Measurements from ENCODE around the gene RAE1. TPM values are rescaled to one million over a fixed set of nuclear protein-coding genes. Genes with fewer than 3 reads are reported as not detected.
A peak's percentile ranks its signal among the peaks of the same experiment; 100 is the strongest.

The RAE1 gene
- total RNA-seq, 3 donors from 2014 or later (not counting 1 experiment from before 2014, with no cell fraction given): 50.3 to 66.8 (median 52.5) TPM

DNA sequence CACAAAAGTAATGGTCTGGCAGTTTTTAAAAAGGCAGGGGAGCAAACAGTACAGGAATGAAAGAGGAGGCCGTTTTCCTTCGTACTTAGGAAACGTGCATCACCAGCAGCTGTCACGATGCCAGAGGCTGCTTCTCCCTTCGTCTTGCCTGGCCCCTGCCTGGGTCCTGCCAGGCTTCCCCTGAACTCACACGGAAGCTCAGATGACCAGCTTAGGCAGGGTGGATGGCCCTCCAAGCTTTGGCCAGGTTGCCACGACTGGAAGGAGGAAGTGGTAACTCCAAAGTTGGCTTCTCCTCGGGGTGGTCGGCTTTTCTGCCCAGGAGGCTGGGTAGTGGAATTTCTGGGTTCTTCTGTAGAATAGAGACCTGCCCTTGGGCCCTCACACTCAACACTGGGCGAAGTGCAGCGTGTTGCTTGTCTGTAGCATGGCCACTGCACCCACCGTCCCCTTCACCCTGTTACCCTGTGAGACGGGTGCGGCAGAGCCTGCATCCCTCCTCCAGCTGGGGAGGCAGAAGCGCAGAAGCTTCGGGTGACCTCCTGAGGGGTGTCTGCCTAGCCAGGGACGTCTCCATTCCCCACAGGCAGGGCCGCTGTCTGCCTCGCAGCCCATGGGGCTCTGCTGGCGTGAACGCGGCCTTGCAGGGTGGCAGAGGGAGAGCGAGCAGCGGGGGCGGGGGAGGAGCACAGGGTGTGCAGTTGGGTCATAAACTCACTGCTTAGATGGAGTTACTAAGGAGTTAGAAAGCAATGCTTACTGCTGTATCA lies 21.7 kb downstream of the RAE1 start:
- H3K4me3 Mint-ChIP-seq: no peak overlapping the region
- intact Hi-C loops (cut with micrococcal nuclease): no loop called here
- no peak overlapping the region for H3K27ac ChIP-seq (ENCODE audit: low read length)
- H3K27me3 ChIP-seq (ENCODE audit: control insufficient read depth, insufficient read depth, low read length): no peaks in the 10 kb centered on the region
- peaks cover 46% of the 10 kb centered on the region for H3K36me3 Mint-ChIP-seq
- H3K36me3 ChIP-seq (ENCODE audit: control insufficient read depth, insufficient read depth, low read length): peaks cover 82% of the 10 kb centered on the region
- DNase-seq: no peak
- H3K27me3 Mint-ChIP-seq (ENCODE audit: low read depth in 2 of 2): no peaks in the 10 kb centered on the region
- H3K9me3 ChIP-seq (ENCODE audit: control insufficient read depth, insufficient read depth, low read length): no peaks in the 10 kb centered on the region
- TF ChIP-seq, protein P1, sequence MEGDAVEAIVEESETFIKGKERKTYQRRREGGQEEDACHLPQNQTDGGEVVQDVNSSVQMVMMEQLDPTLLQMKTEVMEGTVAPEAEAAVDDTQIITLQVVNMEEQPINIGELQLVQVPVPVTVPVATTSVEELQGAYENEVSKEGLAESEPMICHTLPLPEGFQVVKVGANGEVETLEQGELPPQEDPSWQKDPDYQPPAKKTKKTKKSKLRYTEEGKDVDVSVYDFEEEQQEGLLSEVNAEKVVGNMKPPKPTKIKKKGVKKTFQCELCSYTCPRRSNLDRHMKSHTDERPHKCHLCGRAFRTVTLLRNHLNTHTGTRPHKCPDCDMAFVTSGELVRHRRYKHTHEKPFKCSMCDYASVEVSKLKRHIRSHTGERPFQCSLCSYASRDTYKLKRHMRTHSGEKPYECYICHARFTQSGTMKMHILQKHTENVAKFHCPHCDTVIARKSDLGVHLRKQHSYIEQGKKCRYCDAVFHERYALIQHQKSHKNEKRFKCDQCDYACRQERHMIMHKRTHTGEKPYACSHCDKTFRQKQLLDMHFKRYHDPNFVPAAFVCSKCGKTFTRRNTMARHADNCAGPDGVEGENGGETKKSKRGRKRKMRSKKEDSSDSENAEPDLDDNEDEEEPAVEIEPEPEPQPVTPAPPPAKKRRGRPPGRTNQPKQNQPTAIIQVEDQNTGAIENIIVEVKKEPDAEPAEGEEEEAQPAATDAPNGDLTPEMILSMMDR (IDR thresholded peaks at IDR 0.05): no peak
- peaks cover 0 to 23% of the 10 kb centered on the region in 2 donors for H3K4me1 Mint-ChIP-seq
- H3K9me3 Mint-ChIP-seq: no peaks in the 10 kb centered on the region
- H3K4me3 ChIP-seq (ENCODE audit: low read length): no peak overlapping the region
- WGBS (ENCODE audit: insufficient coverage): 94% methylated on average over 25 of the region's 25 CpGs
- no peak for ATAC-seq
- peaks cover 7% of the 10 kb centered on the region for H3K4me1 ChIP-seq (ENCODE audit: control insufficient read depth, insufficient read depth, low read length)
- no peak overlapping the region for H3K27ac Mint-ChIP-seq

DNA sequence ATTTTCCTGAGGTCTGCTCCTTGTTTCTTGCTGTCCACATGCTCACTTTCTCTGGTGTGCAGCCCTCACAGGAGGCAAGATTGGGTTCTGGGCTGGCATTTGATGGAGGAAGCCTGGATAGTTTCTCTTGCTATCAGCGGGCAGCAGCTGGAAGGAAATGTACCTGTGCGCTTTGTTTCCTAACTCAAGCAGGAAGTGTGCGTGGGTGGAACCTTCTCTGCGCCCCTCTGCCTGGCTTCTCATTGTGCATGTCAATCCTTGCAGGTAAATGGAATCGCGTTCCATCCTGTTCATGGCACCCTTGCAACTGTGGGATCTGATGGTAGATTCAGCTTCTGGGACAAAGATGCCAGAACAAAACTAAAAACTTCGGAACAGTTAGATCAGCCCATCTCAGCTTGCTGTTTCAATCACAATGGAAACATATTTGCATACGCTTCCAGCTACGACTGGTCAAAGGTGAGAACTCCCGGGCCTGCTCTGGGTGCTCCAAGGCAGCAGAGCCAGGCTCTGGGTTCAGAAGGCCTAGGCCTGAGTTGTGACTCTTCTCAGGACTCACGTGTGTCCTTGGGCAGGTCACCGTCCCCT lies 23.4 kb downstream of the RAE1 start:
- peaks cover 7% of the 10 kb centered on the region for H3K4me1 ChIP-seq (ENCODE audit: control insufficient read depth, insufficient read depth, low read length)
- no peak overlapping the region for H3K4me3 ChIP-seq (ENCODE audit: low read length)
- intact Hi-C loops (cut with micrococcal nuclease): no loop called here
- TF ChIP-seq, protein P1 (IDR thresholded peaks at IDR 0.05): no peak
- H3K9me3 ChIP-seq (ENCODE audit: control insufficient read depth, insufficient read depth, low read length): no peaks in the 10 kb centered on the region
- H3K27ac Mint-ChIP-seq: no peak overlapping the region
- H3K36me3 Mint-ChIP-seq: peaks cover 37% of the 10 kb centered on the region
- no peak for DNase-seq
- ATAC-seq: no peak
- no peaks in the 10 kb centered on the region for H3K27me3 ChIP-seq (ENCODE audit: control insufficient read depth, insufficient read depth, low read length)
- H3K27me3 Mint-ChIP-seq (ENCODE audit: low read depth in 2 of 2): no peaks in the 10 kb centered on the region
- H3K27ac ChIP-seq (ENCODE audit: low read length): no peak overlapping the region
- no peak overlapping the region for H3K4me3 Mint-ChIP-seq
- peaks cover 80% of the 10 kb centered on the region for H3K36me3 ChIP-seq (ENCODE audit: control insufficient read depth, insufficient read depth, low read length)
- 85% methylated on average over 12 of the region's 12 CpGs for WGBS (ENCODE audit: insufficient coverage)
- peaks cover 7 to 33% of the 10 kb centered on the region in 2 donors for H3K4me1 Mint-ChIP-seq
- no peaks in the 10 kb centered on the region for H3K9me3 Mint-ChIP-seq

DNA sequence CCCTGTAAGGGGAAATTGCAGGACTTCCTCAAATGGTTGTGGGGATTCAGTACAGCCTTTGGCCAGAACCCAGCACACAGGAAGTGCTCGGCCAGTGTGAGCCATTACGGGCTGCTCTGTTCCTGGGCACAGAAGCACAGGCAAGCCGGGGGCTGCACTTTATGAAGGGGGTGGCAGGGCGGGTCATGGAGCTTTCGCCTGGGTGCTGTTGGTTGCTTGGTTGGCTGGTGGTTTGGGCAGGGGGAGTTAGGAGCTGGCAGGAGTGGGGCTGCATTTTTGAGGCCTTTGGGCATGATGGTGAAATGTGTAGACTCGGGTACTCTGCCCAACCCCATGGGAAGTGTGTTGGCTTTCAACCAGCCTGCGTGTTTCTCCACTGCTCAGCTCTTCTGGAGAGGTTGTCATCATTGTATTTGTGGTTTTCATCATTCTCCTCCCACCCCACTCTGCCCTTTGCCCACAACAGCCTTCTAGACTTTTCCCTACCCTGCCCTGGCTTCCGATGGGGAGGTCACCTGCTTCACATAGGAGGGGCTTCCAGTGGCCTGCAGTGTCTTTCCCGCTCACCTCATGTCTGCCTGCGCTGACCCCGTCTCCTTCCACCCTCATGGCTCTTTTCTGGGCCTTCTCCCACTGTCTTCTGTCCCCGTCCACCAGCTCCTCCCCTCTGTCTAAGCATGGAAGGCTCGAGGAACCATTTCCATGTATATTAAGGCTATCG lies 24.0 kb downstream of the RAE1 start:
- Histone ChIP-seq H3K36me3 (ENCODE audit: control insufficient read depth, insufficient read depth, low read length) (peaks cover 76% of the 10 kb centered on the region), H3K4me3 (ENCODE audit: low read length) (no peak overlapping the region), H3K4me1 (ENCODE audit: control insufficient read depth, insufficient read depth, low read length) (peaks cover 7% of the 10 kb centered on the region), H3K27me3 (ENCODE audit: control insufficient read depth, insufficient read depth, low read length) (no peaks in the 10 kb centered on the region), H3K27ac (ENCODE audit: low read length) (no peak overlapping the region), H3K9me3 (ENCODE audit: control insufficient read depth, insufficient read depth, low read length) (no peaks in the 10 kb centered on the region)
- Mint-ChIP-seq H3K4me1 (peaks cover 7 to 30% of the 10 kb centered on the region in 2 donors), H3K36me3 (peaks cover 31% of the 10 kb centered on the region), H3K27me3 (ENCODE audit: low read depth in 2 of 2) (no peaks in the 10 kb centered on the region), H3K9me3 (no peaks in the 10 kb centered on the region), H3K27ac (peak overlapping the region in 1 of 2 donors; percentile 8), H3K4me3 (no peak overlapping the region)
- ATAC-seq: peak; percentile 26 to 78 (median 28)
- WGBS (ENCODE audit: insufficient coverage): 92% methylated on average over 12 of the region's 14 CpGs
- intact Hi-C loops (cut with micrococcal nuclease): no loop called here
- TF ChIP-seq, protein P1 (IDR thresholded peaks at IDR 0.05): no peak
- DNase-seq: no peak
